ENCODE results near the gene HSH2D.
A peak's percentile ranks its signal among the peaks of the same experiment; 100 is the strongest.

HSH2D gene

GRCh38 chr19:16190198-16190597 lies 46.7 kb downstream of the HSH2D start:
- TF ChIP-seq CTCF (IDR thresholded peaks at IDR 0.05; ENCODE audit: extremely low read depth, missing control alignments) = no peak
- DNase-seq (ENCODE audit: low spot score) = no peak

DNA sequence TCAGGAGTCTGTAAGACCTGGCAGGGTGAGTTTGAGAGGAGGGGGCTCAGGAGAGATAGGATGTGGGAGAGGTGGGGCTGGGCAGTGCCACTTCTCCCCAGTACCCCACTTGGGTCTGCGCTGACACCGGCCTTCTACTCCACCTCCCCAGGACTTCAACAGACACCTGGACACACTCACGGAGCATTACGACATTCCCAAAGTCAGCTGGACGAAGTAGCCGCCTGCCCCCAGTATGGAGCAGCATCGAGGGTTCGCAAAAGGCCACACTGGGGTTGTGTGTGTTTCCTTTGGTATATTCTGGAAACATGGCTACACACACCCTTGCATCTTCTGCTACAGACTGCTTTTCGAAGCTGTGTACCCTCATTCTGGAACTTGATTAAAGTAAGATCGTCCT lies 47.3 kb downstream of the HSH2D start:
- DNase-seq (ENCODE audit: low spot score) = no peak
- TF ChIP-seq CTCF (IDR thresholded peaks at IDR 0.05; ENCODE audit: extremely low read depth, missing control alignments) = no peak

- no peak for TF ChIP-seq CTCF (IDR thresholded peaks at IDR 0.05; ENCODE audit: extremely low read depth, missing control alignments)
- no peak for DNase-seq (ENCODE audit: low spot score)
Observed at GRCh38 chr19:16191216-16191908, 47.9 kb downstream of the HSH2D start.

DNA sequence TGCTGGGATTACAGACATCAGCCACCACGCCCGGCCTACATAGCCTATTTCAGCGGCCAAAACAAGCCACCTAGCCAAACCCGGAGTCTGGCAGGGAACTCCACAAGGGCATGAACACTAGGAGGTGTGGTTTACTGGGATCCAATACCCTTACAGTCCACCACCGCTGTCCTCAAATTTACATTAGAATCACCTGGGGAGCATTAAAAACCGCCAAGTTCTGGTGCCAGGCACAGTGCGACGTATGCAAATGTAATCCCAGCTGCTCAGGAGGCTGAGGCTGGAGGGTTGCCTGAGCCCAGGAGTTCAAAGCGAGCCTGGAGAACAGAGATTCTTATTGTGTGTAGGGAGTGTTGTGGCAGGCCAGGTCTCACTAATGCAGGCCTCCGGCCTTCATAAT lies 50.0 kb downstream of the HSH2D start:
- TF ChIP-seq CTCF (IDR thresholded peaks at IDR 0.05; ENCODE audit: extremely low read depth, missing control alignments) = no peak
- DNase-seq (ENCODE audit: low spot score) = no peak

- no peak for TF ChIP-seq CTCF (IDR thresholded peaks at IDR 0.05; ENCODE audit: extremely low read depth, missing control alignments)
- DNase-seq (ENCODE audit: low spot score) = no peak
Observed at GRCh38 chr19:16197188-16197621, 53.7 kb downstream of the HSH2D start.

DNA sequence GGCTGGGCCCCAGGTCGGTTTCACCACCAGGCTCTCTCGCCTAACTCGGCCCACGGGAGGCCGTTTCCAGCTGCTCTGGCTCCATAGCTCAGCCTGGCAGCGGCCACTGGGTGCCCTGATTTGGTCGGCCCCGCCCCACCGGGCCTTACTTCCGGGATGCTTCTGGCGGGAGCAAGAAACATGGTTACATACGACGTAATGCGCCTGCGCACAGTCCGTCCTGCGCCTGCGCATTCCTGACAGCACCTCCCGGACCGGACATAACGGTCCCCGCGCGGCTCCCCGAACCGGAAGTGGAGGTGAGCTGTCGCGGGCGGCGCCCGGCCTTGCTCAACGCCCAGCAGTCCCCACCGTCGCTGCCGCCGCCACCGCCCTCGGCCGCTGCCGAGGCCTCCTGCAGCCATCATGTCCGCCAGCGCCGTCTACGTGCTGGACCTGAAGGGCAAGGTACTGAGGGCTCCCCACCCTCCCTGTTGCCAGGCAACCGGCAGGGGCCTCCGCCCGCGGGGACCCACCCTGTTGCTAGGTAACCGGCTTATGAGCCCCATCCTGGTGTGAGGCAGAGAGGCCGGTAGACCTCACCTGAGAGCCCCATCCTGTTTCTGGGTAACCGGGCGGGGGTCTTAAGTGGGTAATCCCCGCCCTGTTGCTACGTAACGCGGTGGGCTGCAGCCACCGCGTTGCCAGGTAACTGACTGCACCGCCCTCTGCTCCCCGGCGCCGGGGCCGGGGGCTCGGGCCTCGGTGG lies 54.3 kb downstream of the HSH2D start, which contains the start of gene AP1M1:
TSS of gene AP1M1 (plus strand) at position 290 of the 748 bp plus-strand sequence. CDS start at position 406, 116 bp downstream.
- DNase-seq (ENCODE audit: low spot score) = peak; percentile 99
- TF ChIP-seq CTCF (IDR thresholded peaks at IDR 0.05; ENCODE audit: extremely low read depth, missing control alignments) = no peak

DNA sequence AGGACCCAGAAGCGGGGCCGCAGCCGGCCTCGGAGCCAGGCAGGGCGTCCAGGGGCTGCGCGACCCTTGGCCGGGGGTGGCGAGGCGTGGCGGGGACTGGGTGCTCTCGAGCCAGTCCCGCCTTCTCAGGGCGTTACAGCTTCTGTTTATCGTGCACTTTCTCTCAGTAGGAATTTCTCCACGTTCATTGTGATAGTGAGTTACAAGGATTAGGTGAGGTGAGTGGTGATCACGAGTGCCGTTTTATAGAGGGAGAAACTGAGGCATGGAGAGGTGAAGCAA lies 54.8 kb downstream of the HSH2D start:
- no peak for TF ChIP-seq CTCF (IDR thresholded peaks at IDR 0.05; ENCODE audit: extremely low read depth, missing control alignments)
- no peak for DNase-seq (ENCODE audit: low spot score)

All from GM20000 (cell line).